ENCODE data around the gene NLRP1.
A peak's percentile ranks its signal among the peaks of the same experiment; 100 is the strongest.

Gene NLRP1

GRCh38 chr17:5530265-5531084, 53.8 kb downstream of the NLRP1 start:
- DNase-seq (ENCODE audit: low read depth): no peak
- TF ChIP-seq CTCF (conservative IDR thresholded peaks at IDR 0.05; ENCODE audit: low read length): no peak
- no peak overlapping the region for H3K4me3 ChIP-seq (ENCODE audit: low read length)

- H3K4me3 ChIP-seq (ENCODE audit: low read length): no peak overlapping the region
- no peak for TF ChIP-seq CTCF (conservative IDR thresholded peaks at IDR 0.05; ENCODE audit: low read length)
- DNase-seq (ENCODE audit: low read depth): no peak
These were observed 56.6 kb downstream of the NLRP1 start for GRCh38 chr17:5527601-5528250.

GRCh38 chr17:5526821-5527598, 57.3 kb downstream of the NLRP1 start:
- peak; percentile 97 for DNase-seq (ENCODE audit: low read depth)
- TF ChIP-seq CTCF (conservative IDR thresholded peaks at IDR 0.05; ENCODE audit: low read length): 0 out of 2 replicates have a peak, but pooled peaks have one; percentile 8
- H3K4me3 ChIP-seq (ENCODE audit: low read length): no peak overlapping the region

DNA sequence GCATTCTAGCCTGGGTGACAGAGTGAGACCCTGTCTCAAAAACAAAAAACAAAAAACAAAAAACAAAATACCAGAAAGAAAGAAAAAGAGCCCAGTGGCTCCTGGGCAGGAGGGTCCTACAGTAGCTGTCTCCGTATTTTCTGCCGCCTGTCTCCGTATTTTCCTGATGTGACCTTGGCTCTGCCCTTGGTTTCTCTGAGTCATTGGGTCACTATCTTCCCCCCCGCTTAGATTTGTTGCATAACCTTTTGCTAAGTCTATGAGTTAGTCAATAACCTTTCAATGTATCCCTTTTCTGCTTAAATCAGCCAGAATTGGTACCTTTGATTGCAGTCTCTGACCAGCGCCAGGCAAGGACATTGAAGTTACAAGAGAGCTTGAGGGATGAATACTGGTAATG, 61.1 kb downstream of the NLRP1 start:
- no peak overlapping the region for H3K4me3 ChIP-seq (ENCODE audit: low read length)
- no peak for DNase-seq (ENCODE audit: low read depth)
- TF ChIP-seq CTCF (conservative IDR thresholded peaks at IDR 0.05; ENCODE audit: low read length): no peak

GRCh38 chr17:5522476-5522875, 61.8 kb downstream of the NLRP1 start:
- no peak for TF ChIP-seq CTCF (conservative IDR thresholded peaks at IDR 0.05; ENCODE audit: low read length)
- H3K4me3 ChIP-seq (ENCODE audit: low read length): no peak overlapping the region
- DNase-seq (ENCODE audit: low read depth): no peak

GRCh38 chr17:5516060-5516792, 68.1 kb downstream of the NLRP1 start:
- H3K4me3 ChIP-seq (ENCODE audit: low read length): no peak overlapping the region
- no peak for TF ChIP-seq CTCF (conservative IDR thresholded peaks at IDR 0.05; ENCODE audit: low read length)
- peak; percentile 95 for DNase-seq (ENCODE audit: low read depth)

Data from AG10803 (cell line).